Hepatocyte (in vitro differentiated cells): ENCODE measurements around the gene FOLR3.
"Not testable (repeated sequence)": the region's sequence is repeated elsewhere in the genome, so short reads cannot be mapped to it uniquely, and the experiment has no call there.

Experiments
- EZH2phosphoT487 ChIP-seq: fragments of 200-600 bp; sonication (generic); IDR thresholded peaks from one replicate; pipeline ENCODE4 v1.6.1; 2018; ENCODE audit warnings: antibody characterized with exemption, mild to moderate bottlenecking, low read depth, moderate library complexity; ENCODE audit not compliant: unreplicated experiment, severe bottlenecking
- TF ChIP-seq, protein P1 (sequence below): fragments of 200-600 bp; sonication (generic); IDR thresholded peaks from 2 replicates; pipeline ENCODE4 v1.5.1; 2016; ENCODE audit warnings: antibody characterized with exemption, mild to moderate bottlenecking; ENCODE audit not compliant: poor library complexity

DNA sequence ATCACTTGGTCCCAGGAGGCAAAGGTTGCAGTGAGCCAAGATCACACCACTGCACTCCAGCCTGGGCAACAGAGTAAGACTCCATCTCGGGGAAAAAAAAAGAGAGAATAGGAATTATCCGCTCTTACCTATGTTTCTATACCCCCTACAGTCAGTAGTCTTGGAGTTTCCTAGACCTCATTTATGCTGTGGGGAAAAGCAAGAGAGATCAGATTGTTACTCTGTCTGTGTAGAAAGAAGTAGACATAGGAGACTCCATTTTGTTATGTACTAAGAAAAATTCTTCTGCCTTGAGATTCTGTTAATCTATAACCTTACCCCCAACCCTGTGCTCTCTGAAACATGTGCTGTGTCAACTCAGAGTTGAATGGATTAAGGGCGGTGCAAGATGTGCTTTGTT, 28.7 kb downstream of the FOLR3 start:
- TF ChIP-seq, protein P1, sequence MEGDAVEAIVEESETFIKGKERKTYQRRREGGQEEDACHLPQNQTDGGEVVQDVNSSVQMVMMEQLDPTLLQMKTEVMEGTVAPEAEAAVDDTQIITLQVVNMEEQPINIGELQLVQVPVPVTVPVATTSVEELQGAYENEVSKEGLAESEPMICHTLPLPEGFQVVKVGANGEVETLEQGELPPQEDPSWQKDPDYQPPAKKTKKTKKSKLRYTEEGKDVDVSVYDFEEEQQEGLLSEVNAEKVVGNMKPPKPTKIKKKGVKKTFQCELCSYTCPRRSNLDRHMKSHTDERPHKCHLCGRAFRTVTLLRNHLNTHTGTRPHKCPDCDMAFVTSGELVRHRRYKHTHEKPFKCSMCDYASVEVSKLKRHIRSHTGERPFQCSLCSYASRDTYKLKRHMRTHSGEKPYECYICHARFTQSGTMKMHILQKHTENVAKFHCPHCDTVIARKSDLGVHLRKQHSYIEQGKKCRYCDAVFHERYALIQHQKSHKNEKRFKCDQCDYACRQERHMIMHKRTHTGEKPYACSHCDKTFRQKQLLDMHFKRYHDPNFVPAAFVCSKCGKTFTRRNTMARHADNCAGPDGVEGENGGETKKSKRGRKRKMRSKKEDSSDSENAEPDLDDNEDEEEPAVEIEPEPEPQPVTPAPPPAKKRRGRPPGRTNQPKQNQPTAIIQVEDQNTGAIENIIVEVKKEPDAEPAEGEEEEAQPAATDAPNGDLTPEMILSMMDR = not testable (repeated sequence)
- TF ChIP-seq EZH2phosphoT487 = not testable (repeated sequence)
